ENCODE data around the gene ARMC12. TPM values are rescaled to one million over a fixed set of nuclear protein-coding genes. Genes with fewer than 3 reads are reported as not detected.

Gene ARMC12
- total RNA-seq, 2 experiments from 2014 or later = 1.0 to 1.1 TPM

GRCh38 chr6:35725081-35725708 lies 11.6 kb upstream of the ARMC12 start:
- Mint-ChIP-seq H3K4me1 (ENCODE audit: low read depth) (peaks cover 71% of the 10 kb centered on the region), H3K27ac (no peak overlapping the region), H3K36me3 (ENCODE audit: low read depth) (no peaks in the 10 kb centered on the region), H3K4me3 (no peak overlapping the region), H3K27me3 (no peaks in the 10 kb centered on the region), H3K9me3 (no peaks in the 10 kb centered on the region)
- POLR2A ChIA-PET = interaction anchor here (0.6 to 8.1 kb wide), 5 partner anchors 10 to 252 kb away, joined by 3 to 95 read pairs (median 3); no protein-coding TSS in a partner anchor
- no peak for DNase-seq
- no peak for ATAC-seq
- intact Hi-C loops (cut with micrococcal nuclease) = loop anchor here (5.0 kb wide), 1 partner anchor 58 kb away; no protein-coding TSS in a partner anchor
- CTCF ChIA-PET = interaction anchor here (0.8 to 3.3 kb wide), 3 partner anchors 11 to 173 kb away, joined by 3 to 12 read pairs (median 4); partner anchors contain the start of gene ARMC12
- no peak for TF ChIP-seq CTCF (IDR thresholded peaks at IDR 0.05)

- ChIA-PET CTCF (interaction anchor here (0.8 to 3.3 kb wide), 4 partner anchors 10 to 173 kb away, joined by 3 to 12 read pairs (median 4); partner anchors contain the start of gene ARMC12), POLR2A (interaction anchor here (1.1 to 8.1 kb wide), 4 partner anchors 11 to 252 kb away, joined by 3 to 95 read pairs (median 3); no protein-coding TSS in a partner anchor)
- Mint-ChIP-seq H3K4me3 (peak overlapping the region; percentile 67), H3K27me3 (no peaks in the 10 kb centered on the region), H3K9me3 (no peaks in the 10 kb centered on the region), H3K27ac (peak overlapping the region; percentile 89), H3K4me1 (ENCODE audit: low read depth) (peaks cover 71% of the 10 kb centered on the region), H3K36me3 (ENCODE audit: low read depth) (no peaks in the 10 kb centered on the region)
- ATAC-seq (peak; percentile 8), DNase-seq (peak; percentile 38)
- intact Hi-C loops (cut with micrococcal nuclease) = loop anchor here (5.0 kb wide), 1 partner anchor 59 kb away; no protein-coding TSS in a partner anchor
- TF ChIP-seq CTCF (IDR thresholded peaks at IDR 0.05) = no peak
Measured at GRCh38 chr6:35725721-35726438, 11.0 kb upstream of the ARMC12 start.

DNA sequence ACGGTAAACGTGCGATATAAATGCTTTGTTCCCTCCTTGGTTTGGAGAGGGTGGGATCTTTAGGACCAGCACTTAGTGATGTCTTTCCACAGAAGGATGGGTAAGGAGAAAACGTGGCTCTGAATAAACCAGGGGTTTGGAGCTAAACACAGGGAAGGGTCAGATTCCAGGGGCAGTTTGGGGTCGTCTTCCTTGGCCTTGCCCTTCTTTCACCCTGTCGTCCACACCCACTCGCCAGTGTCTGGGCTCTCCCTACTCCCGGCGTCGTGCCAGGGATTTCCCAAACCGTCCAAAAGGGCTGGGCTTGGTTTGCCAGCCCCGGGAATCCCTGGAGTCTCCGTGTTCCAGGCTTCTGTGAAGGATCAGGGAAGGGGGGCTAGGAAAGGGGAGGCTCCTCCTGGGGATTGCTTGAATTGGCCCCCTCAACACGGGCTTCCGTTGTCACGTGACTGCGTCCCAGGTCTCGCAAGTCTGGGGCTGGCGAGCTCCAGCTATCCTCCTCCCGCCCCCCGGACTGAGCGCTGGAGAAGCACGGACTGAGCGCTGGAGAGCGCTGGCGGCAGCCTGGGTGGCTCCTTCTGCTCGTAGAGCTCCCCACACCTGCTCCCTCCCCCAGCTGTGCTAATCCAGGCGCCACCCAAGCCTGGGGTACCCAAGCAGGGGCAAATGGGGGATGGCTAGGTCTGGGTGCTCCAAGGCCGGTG lies 9.4 kb upstream of the ARMC12 start:
- ATAC-seq (peak; percentile 3), DNase-seq (peak; percentile 52)
- H3K27me3 Mint-ChIP-seq = no peaks in the 10 kb centered on the region
- ChIA-PET CTCF (interaction anchor here (0.6 to 2.1 kb wide), 11 partner anchors 10 to 440 kb away, joined by 3 to 10 read pairs (median 3); partner anchors contain the start of gene ARMC12), POLR2A (interaction anchor here (0.7 to 8.1 kb wide), 9 partner anchors 9 to 211 kb away, joined by 3 to 95 read pairs (median 3); partner anchors contain the start of genes ARMC12 and FKBP5)
- H3K9me3 Mint-ChIP-seq = no peaks in the 10 kb centered on the region
- intact Hi-C loops (cut with micrococcal nuclease) = loop anchor here (5.0 kb wide), 1 partner anchor 60 kb away; no protein-coding TSS in a partner anchor
- no peak for TF ChIP-seq CTCF (IDR thresholded peaks at IDR 0.05)
- no peaks in the 10 kb centered on the region for H3K36me3 Mint-ChIP-seq (ENCODE audit: low read depth)
- peak overlapping the region; percentile 67 for H3K4me3 Mint-ChIP-seq
- peaks cover 74% of the 10 kb centered on the region for H3K4me1 Mint-ChIP-seq (ENCODE audit: low read depth)
- H3K27ac Mint-ChIP-seq = peak overlapping the region; percentile 89

DNA sequence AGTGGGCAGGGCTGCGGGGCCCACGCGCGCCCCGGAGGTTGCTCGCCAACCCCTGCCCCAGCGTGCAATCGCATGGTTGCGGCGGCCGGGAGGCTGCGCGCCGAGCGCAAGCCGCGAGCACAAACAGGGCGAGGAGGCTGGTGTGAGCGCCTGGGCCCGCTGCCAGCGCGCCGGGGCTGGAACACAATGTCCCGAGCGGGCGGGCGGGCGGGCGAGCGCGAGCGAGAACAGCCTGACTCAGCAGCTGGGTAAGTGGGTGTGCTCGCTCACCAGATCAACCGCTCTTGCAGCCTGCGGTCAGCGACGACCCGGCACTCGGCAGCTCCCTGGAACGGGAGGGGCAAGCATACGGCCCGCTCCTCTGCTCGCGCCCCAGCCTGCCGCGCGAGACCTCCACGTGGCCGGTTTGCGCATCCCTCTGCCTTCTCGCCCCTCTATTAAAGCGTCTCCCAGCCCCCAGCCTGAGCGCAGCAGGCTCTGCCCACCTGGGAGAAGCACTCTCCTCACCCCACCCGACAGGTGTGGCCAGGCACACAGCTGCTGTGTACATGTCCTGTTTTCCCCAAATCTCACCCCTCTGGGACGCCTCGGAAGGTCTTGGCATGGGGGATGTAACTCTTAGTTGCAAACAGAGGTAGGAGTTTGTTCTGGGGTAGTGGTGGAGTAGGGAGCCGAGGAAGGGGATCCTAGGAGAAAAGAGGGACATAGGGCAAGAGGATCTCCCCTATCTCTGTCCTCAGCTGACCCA lies 8.7 kb upstream of the ARMC12 start:
- ChIA-PET POLR2A (interaction anchor here (0.7 to 8.1 kb wide), 9 partner anchors 8 to 260 kb away, joined by 3 to 95 read pairs (median 4); partner anchors contain the start of genes ARMC12, FKBP5 and RPL10A), CTCF (interaction anchor here (0.9 to 2.1 kb wide), 10 partner anchors 9 to 145 kb away, joined by 3 to 10 read pairs (median 4); partner anchors contain the start of gene ARMC12)
- no peaks in the 10 kb centered on the region for H3K9me3 Mint-ChIP-seq
- no peaks in the 10 kb centered on the region for H3K36me3 Mint-ChIP-seq (ENCODE audit: low read depth)
- ATAC-seq (peak; percentile 41), DNase-seq (peak; percentile 91)
- intact Hi-C loops (cut with micrococcal nuclease) = loop anchor here (5.0 kb wide), 1 partner anchor 61 kb away; no protein-coding TSS in a partner anchor
- H3K27ac Mint-ChIP-seq = peak overlapping the region; percentile 94
- no peak for TF ChIP-seq CTCF (IDR thresholded peaks at IDR 0.05)
- H3K27me3 Mint-ChIP-seq = no peaks in the 10 kb centered on the region
- H3K4me3 Mint-ChIP-seq = peak overlapping the region; percentile 67
- H3K4me1 Mint-ChIP-seq (ENCODE audit: low read depth) = peaks cover 78% of the 10 kb centered on the region

All from activated CD8-positive, alpha-beta T cell treated with anti-CD3 and anti-CD28 coated beads for 36 hours (primary cell).